ENCODE results near the gene RPS18. TPM values are rescaled to one million over a fixed set of nuclear protein-coding genes. Genes with fewer than 3 reads are reported as not detected.

Gene RPS18
- total RNA-seq, 2 donors from 2014 or later = 2,541 to 3,009 TPM

GRCh38 chr6:33289784-33290315 is 18.0 kb downstream of the RPS18 start:
- peak overlapping the region; percentile 97 for H3K4me3 ChIP-seq (ENCODE audit: low read length)
- H3K4me1 Mint-ChIP-seq = peaks cover 13% of the 10 kb centered on the region
- H3K4me3 Mint-ChIP-seq = peak overlapping the region; percentile 83
- TF ChIP-seq CTCF (conservative IDR thresholded peaks at IDR 0.05) = no peak
- H3K36me3 Mint-ChIP-seq (ENCODE audit: low read depth) = peaks cover 45% of the 10 kb centered on the region
- peak overlapping the region; percentile 70 for H3K9ac ChIP-seq (ENCODE audit: extremely low read depth, low read length, poor library complexity, severe bottlenecking)
- H3K9me3 Mint-ChIP-seq = no peaks in the 10 kb centered on the region
- H3K27ac ChIP-seq (ENCODE audit: low read depth, low read length) = no peak overlapping the region
- H3K27me3 Mint-ChIP-seq (ENCODE audit: insufficient read depth) = no peaks in the 10 kb centered on the region
- 4 to 5% methylated on average over 8 to 14 of the region's 14 CpGs for WGBS, 2 experiments (ENCODE audit: insufficient coverage in 1 of 2, insufficient read length in 1 of 2)
- H3K27ac Mint-ChIP-seq = peak overlapping the region; percentile 89
- no peaks in the 10 kb centered on the region for H3K4me1 ChIP-seq (ENCODE audit: control insufficient read depth, insufficient read depth, low read length)
- peaks cover 46% of the 10 kb centered on the region for H3K36me3 ChIP-seq (ENCODE audit: control insufficient read depth, insufficient read depth, low read length)
- no peaks in the 10 kb centered on the region for H3K9me3 ChIP-seq (ENCODE audit: control insufficient read depth, low read length)
- no peaks in the 10 kb centered on the region for H3K27me3 ChIP-seq (ENCODE audit: control insufficient read depth, insufficient read depth, low read length, poor library complexity, severe bottlenecking)
- DNase-seq = no peak

GRCh38 chr6:33290459-33290858 is 18.6 kb downstream of the RPS18 start:
- Histone ChIP-seq H3K4me1 (ENCODE audit: control insufficient read depth, insufficient read depth, low read length) (no peaks in the 10 kb centered on the region), H3K9ac (ENCODE audit: extremely low read depth, low read length, poor library complexity, severe bottlenecking) (no peak overlapping the region), H3K4me3 (ENCODE audit: low read length) (peak overlapping the region; percentile 97), H3K9me3 (ENCODE audit: control insufficient read depth, low read length) (no peaks in the 10 kb centered on the region), H3K27me3 (ENCODE audit: control insufficient read depth, insufficient read depth, low read length, poor library complexity, severe bottlenecking) (no peaks in the 10 kb centered on the region), H3K36me3 (ENCODE audit: control insufficient read depth, insufficient read depth, low read length) (peaks cover 42% of the 10 kb centered on the region), H3K27ac (ENCODE audit: low read depth, low read length) (no peak overlapping the region)
- peak overlapping the region; percentile 89 for H3K27ac Mint-ChIP-seq
- H3K4me1 Mint-ChIP-seq = peaks cover 13% of the 10 kb centered on the region
- H3K9me3 Mint-ChIP-seq = no peaks in the 10 kb centered on the region
- no peak for DNase-seq
- no peak for TF ChIP-seq CTCF (conservative IDR thresholded peaks at IDR 0.05)
- H3K4me3 Mint-ChIP-seq = peak overlapping the region; percentile 83
- H3K27me3 Mint-ChIP-seq (ENCODE audit: insufficient read depth) = no peaks in the 10 kb centered on the region
- peaks cover 45% of the 10 kb centered on the region for H3K36me3 Mint-ChIP-seq (ENCODE audit: low read depth)
- 61 to 82% methylated on average over 2 to 7 of the region's 7 CpGs for WGBS, 2 experiments (ENCODE audit: insufficient coverage in 1 of 2, insufficient read length in 1 of 2)

GRCh38 chr6:33292996-33293682 is 21.3 kb downstream of the RPS18 start:
- Histone ChIP-seq H3K27me3 (ENCODE audit: control insufficient read depth, insufficient read depth, low read length, poor library complexity, severe bottlenecking) (no peaks in the 10 kb centered on the region), H3K27ac (ENCODE audit: low read depth, low read length) (no peak overlapping the region), H3K36me3 (ENCODE audit: control insufficient read depth, insufficient read depth, low read length) (peaks cover 33% of the 10 kb centered on the region), H3K9me3 (ENCODE audit: control insufficient read depth, low read length) (no peaks in the 10 kb centered on the region), H3K4me1 (ENCODE audit: control insufficient read depth, insufficient read depth, low read length) (no peaks in the 10 kb centered on the region), H3K4me3 (ENCODE audit: low read length) (no peak overlapping the region), H3K9ac (ENCODE audit: extremely low read depth, low read length, poor library complexity, severe bottlenecking) (no peak overlapping the region)
- WGBS, 2 experiments (ENCODE audit: insufficient coverage in 1 of 2, insufficient read length in 1 of 2) = 91 to 96% methylated on average over 9 to 15 of the region's 16 CpGs
- Mint-ChIP-seq H3K36me3 (ENCODE audit: low read depth) (peaks cover 32% of the 10 kb centered on the region), H3K27ac (no peak overlapping the region), H3K4me1 (peaks cover 14% of the 10 kb centered on the region), H3K9me3 (no peaks in the 10 kb centered on the region), H3K27me3 (ENCODE audit: insufficient read depth) (no peaks in the 10 kb centered on the region), H3K4me3 (no peak overlapping the region)
- TF ChIP-seq CTCF (conservative IDR thresholded peaks at IDR 0.05) = no peak
- no peak for DNase-seq
